Caco-2 (cell line): ENCODE data around the gene ZSCAN5A. TPM values are rescaled to one million over a fixed set of nuclear protein-coding genes. Genes with fewer than 3 reads are reported as not detected.
"Not testable (repeated sequence)": the region's sequence is repeated elsewhere in the genome, so short reads cannot be mapped to it uniquely, and the experiment has no call there.

Experiments used
- BruUV-seq: library from RNA; stranded (reverse); fragments of 400-500 nt; replicated peaks from 2 replicates; lab custom pipeline; 2021; lab: Mats Ljungman, UMichigan
- CTCF ChIA-PET: fragments of 300-600 bp; sonication (Branson Sonifier 250); formaldehyde crosslinking; loops from one replicate; lab custom pipeline; 2022; ENCODE audit warnings: antibody characterized with exemption; lab: Charles Lee
- POLR2A ChIA-PET: fragments of 300-600 bp; sonication (Branson Sonifier 250); formaldehyde crosslinking; loops from one replicate; lab custom pipeline; 2022; ENCODE audit warnings: antibody characterized with exemption; lab: Charles Lee
- DNase-seq, 2 experiments: peaks; one replicate each; pipeline versions ENCODE4 v3.0.0 to v3.0.0-alpha.2; 2020 to 2022
- H3K27me3 ChIP-seq: replicated peaks from 2 replicates; pipeline ENCODE4 v1.6.0; 2011; ENCODE audit warnings: low read length; ENCODE audit not compliant: control insufficient read depth, insufficient read depth
- H3K36me3 ChIP-seq: 2 replicates; pipeline ENCODE4 v1.5.1; 2011; ENCODE audit warnings: low read length; ENCODE audit not compliant: control insufficient read depth, insufficient read depth
- H3K4me1 ChIP-seq: fragments of 250-450 bp; sonication (Bioruptor Pico); 2 replicates; pipeline ENCODE4 v1.5.1; 2020; ENCODE audit warnings: mild to moderate bottlenecking
- H3K4me3 ChIP-seq: 2 replicates; pipeline ENCODE4 v1.5.1; 2011; ENCODE audit warnings: low read depth, mild to moderate bottlenecking, control low read depth, low read length
- H3K9me3 ChIP-seq: fragments of 250-450 bp; sonication (Bioruptor Pico); 2 replicates; pipeline ENCODE4 v1.5.1; 2020; ENCODE audit warnings: mild to moderate bottlenecking, moderate library complexity
- H3K27ac Mint-ChIP-seq: one replicate; pipeline ENCODE4 v1.8.0; 2022; ENCODE audit warnings: mixed read lengths; ENCODE audit not compliant: unreplicated experiment
- H3K27me3 Mint-ChIP-seq: one replicate; pipeline ENCODE4 v1.8.0; 2022; ENCODE audit warnings: mixed read lengths; ENCODE audit not compliant: insufficient read depth, unreplicated experiment
- H3K36me3 Mint-ChIP-seq: one replicate; pipeline ENCODE4 v1.8.0; 2022; ENCODE audit warnings: mild to moderate bottlenecking, mixed read lengths; ENCODE audit not compliant: insufficient read depth, unreplicated experiment
- H3K4me1 Mint-ChIP-seq: one replicate; pipeline ENCODE4 v1.8.0; 2022; ENCODE audit warnings: low read depth, mixed read lengths; ENCODE audit not compliant: unreplicated experiment
- H3K4me3 Mint-ChIP-seq: one replicate; pipeline ENCODE4 v1.8.0; 2022; ENCODE audit warnings: mild to moderate bottlenecking, moderate library complexity, mixed read lengths; ENCODE audit not compliant: unreplicated experiment
- H3K9me3 Mint-ChIP-seq: one replicate; pipeline ENCODE4 v1.8.0; 2022; ENCODE audit warnings: mixed read lengths; ENCODE audit not compliant: unreplicated experiment
- intact Hi-C: fragments of 100-400 bp; cut with micrococcal nuclease; formaldehyde crosslinking; loops from one replicate; pipeline ENCODE4 v1.10.0; 2022; ENCODE audit not compliant: unreplicated experiment
- total RNA-seq: library from RNA; stranded (reverse); gene quantifications from 2 replicates; pipeline ENCODE4 v1.2.3, GENCODE V29; 2022
- TF ChIP-seq, protein P1 (sequence below), 2 experiments: fragments of 200-600 bp in 1 of 2; IDR thresholded peaks; 1 replicate in 1 of 2; 2 replicates in 1 of 2; pipeline versions ENCODE4 v1.5.1 to v1.8.0; 2011 to 2022; ENCODE audit warnings: antibody characterized with exemption in 1 of 2, control low read depth in 1 of 2, inconsistent platforms in 1 of 2, low read depth in 1 of 2, low read length in 1 of 2, mild to moderate bottlenecking in 1 of 2, moderate library complexity in 1 of 2; ENCODE audit not compliant: insufficient read depth in 1 of 2, severe bottlenecking in 1 of 2, unreplicated experiment in 1 of 2

The ZSCAN5A gene
- total RNA-seq, 1 experiment from 2014 or later, result 11.3 TPM

DNA sequence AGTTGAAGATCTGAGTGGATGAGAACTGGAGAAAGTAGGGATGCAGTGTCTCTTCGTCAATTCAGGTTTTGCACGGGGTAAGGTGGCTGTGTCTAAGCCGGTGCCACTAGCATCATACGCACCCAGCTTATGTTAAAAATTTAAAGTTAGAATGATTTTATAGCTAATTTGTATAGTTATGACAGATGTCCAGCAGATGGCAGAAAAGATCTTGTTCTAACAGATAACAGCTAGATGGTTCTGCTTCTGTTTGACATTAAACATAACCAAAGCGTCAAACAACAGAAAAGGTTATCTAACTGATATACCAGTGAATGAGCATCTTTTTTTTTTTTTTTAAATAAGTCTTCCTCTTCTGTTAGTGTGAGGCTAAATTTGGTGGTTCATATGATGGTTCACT lies 60.9 kb downstream of the ZSCAN5A start:
- TF ChIP-seq, protein P1, sequence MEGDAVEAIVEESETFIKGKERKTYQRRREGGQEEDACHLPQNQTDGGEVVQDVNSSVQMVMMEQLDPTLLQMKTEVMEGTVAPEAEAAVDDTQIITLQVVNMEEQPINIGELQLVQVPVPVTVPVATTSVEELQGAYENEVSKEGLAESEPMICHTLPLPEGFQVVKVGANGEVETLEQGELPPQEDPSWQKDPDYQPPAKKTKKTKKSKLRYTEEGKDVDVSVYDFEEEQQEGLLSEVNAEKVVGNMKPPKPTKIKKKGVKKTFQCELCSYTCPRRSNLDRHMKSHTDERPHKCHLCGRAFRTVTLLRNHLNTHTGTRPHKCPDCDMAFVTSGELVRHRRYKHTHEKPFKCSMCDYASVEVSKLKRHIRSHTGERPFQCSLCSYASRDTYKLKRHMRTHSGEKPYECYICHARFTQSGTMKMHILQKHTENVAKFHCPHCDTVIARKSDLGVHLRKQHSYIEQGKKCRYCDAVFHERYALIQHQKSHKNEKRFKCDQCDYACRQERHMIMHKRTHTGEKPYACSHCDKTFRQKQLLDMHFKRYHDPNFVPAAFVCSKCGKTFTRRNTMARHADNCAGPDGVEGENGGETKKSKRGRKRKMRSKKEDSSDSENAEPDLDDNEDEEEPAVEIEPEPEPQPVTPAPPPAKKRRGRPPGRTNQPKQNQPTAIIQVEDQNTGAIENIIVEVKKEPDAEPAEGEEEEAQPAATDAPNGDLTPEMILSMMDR (IDR thresholded peaks at IDR 0.05; ENCODE audit: insufficient read depth in 1 of 2, low read depth in 1 of 2, low read length in 1 of 2, severe bottlenecking in 1 of 2, unreplicated experiment in 1 of 2), result peak; percentile 45 to 64
- H3K36me3 ChIP-seq, result no peaks in the 10 kb centered on the region
- H3K27ac Mint-ChIP-seq, result no peak overlapping the region
- H3K9me3 ChIP-seq, result no peaks in the 10 kb centered on the region
- POLR2A ChIA-PET, result interaction anchor here (0.6 kb wide), 1 partner anchor 80 kb away, joined by 5 read pairs; no protein-coding TSS in a partner anchor
- H3K4me3 ChIP-seq, result no peak overlapping the region
- no peak overlapping the region for H3K4me3 Mint-ChIP-seq
- H3K27me3 Mint-ChIP-seq, result no peaks in the 10 kb centered on the region
- BruUV-seq, result no TSS peak
- no peaks in the 10 kb centered on the region for H3K27me3 ChIP-seq
- DNase-seq, result peak in 1 of 2 experiments; percentile 48
- CTCF ChIA-PET, result interaction anchor here (0.6 to 4.0 kb wide), 17 partner anchors 7 to 187 kb away, joined by 3 to 227 read pairs (median 5); partner anchors contain the start of genes EDDM13, ZNF787 and ZSCAN5A
- no peaks in the 10 kb centered on the region for H3K4me1 Mint-ChIP-seq
- H3K9me3 Mint-ChIP-seq, result peaks cover 11% of the 10 kb centered on the region
- intact Hi-C loops, result loop anchor here (1.0 to 5.0 kb wide), 4 partner anchors 61 to 177 kb away; partner anchors contain the start of gene ZSCAN5A
- no peaks in the 10 kb centered on the region for H3K4me1 ChIP-seq
- peaks cover 6% of the 10 kb centered on the region for H3K36me3 Mint-ChIP-seq

DNA sequence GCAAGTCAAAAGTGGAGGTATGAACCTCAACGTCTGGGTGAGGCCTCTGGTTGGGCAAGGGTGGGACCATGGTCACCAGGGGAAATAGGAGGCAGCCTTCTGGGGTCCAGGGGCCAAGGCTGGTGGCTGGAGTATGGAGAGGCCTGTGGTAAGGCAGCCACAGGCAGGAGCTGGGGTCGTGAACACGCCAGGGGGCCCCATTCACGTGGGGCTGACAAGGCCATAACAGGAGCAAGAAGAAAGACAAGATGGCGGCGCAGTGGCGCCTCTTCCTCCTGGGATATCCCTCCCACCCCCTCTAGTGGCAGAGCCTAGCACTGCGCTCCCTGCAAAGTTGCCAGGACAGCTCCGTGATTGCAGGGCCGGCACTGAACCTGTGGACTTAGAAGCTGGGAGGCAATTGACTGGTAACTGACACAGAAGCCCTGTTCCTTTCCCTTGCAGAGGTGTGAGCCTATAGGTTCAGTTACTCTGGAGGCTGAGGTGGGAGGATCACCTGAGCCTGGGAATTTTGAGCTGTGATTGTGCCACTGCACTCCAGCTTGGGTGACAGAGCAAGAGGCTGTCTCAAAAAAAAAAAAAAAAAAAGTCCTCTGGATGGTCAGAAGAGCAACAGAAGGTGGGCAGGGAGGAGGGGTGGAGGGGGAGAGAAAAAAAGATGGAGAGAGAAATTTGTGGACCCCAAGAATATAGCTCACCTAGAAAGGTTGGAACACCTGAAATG lies 61.8 kb downstream of the ZSCAN5A start:
- TF ChIP-seq, protein P1 (IDR thresholded peaks at IDR 0.05; ENCODE audit: insufficient read depth in 1 of 2, low read depth in 1 of 2, low read length in 1 of 2, severe bottlenecking in 1 of 2, unreplicated experiment in 1 of 2), result peak; percentile 69 to 70
- peak; percentile 74 to 82 for DNase-seq
- Mint-ChIP-seq H3K9me3 (peaks cover 11% of the 10 kb centered on the region), H3K27me3 (no peaks in the 10 kb centered on the region), H3K4me1 (no peaks in the 10 kb centered on the region), H3K36me3 (peaks cover 6% of the 10 kb centered on the region), H3K27ac (no peak overlapping the region), H3K4me3 (no peak overlapping the region)
- POLR2A ChIA-PET, result no interaction called here
- BruUV-seq, result no TSS peak
- Histone ChIP-seq H3K36me3 (no peaks in the 10 kb centered on the region), H3K9me3 (no peaks in the 10 kb centered on the region), H3K27me3 (no peaks in the 10 kb centered on the region), H3K4me3 (no peak overlapping the region), H3K4me1 (no peaks in the 10 kb centered on the region)
- intact Hi-C loops, result loop anchor here (1.0 to 5.0 kb wide), 4 partner anchors 61 to 177 kb away; partner anchors contain the start of gene ZSCAN5A
- CTCF ChIA-PET, result interaction anchor here (0.6 to 4.0 kb wide), 19 partner anchors 8 to 937 kb away, joined by 3 to 227 read pairs (median 5); partner anchors contain the start of genes EDDM13, ZNF787 and ZSCAN5A

DNA sequence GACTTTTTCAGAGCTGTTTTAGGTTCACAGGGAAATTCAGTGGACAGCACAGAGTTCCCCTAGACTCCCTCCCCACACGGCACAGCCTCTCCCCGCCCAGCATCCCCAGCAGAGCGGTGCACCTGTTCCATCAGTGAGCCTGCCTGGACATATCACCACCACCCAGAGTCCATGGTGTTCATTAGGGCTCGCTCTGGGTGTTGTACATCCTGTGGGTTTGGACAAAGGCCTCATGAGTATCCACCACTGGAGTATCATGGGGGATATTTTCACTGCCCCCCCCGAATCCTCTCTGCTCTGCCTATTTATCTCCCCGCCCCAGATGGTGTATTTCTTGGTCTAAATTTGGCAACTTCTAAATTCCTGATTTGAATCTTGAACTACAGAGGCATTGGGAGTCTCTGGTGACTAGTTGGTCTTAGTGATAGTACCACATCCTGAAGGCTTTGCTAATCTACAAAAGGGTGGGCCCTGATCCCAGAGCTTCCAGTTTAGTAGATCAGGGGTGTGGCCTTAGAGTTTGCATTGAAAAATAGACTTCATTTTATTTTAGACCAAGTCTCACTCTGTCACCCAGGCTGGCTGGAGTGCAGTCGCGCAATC lies 65.8 kb downstream of the ZSCAN5A start:
- H3K36me3 Mint-ChIP-seq, intact Hi-C loops, H3K27me3 Mint-ChIP-seq, H3K4me1 Mint-ChIP-seq, H3K4me3 Mint-ChIP-seq, DNase-seq, BruUV-seq, H3K9me3 ChIP-seq, H3K4me3 ChIP-seq, H3K4me1 ChIP-seq, POLR2A ChIA-PET, H3K27ac Mint-ChIP-seq, H3K36me3 ChIP-seq, H3K27me3 ChIP-seq, CTCF ChIA-PET: not testable (repeated sequence)
- peaks cover 11% of the 10 kb centered on the region for H3K9me3 Mint-ChIP-seq

DNA sequence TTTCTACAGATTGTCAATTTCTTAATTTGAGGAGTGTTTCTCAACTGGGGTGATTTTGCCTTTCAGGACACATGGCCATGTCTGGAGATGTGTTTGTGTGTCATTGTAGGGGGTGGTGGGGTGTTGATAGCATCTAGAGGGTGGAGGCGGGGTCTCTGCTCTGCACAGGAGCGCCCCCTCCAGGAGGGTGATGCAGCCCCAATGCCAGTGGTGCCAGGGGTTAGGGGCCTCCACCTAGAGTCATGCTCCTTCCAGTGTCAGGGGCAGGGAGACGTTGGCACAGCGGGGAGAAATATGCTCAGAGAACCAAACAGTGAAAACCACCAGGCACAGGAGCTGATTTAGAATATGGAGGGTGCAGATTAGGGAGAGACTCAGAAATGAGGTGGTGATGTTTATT lies 68.9 kb downstream of the ZSCAN5A start:
- not testable (repeated sequence) for H3K27ac Mint-ChIP-seq, H3K9me3 Mint-ChIP-seq, H3K4me1 Mint-ChIP-seq

More for the DNA sequence above, 68.9 kb downstream of the ZSCAN5A start:
- CTCF ChIA-PET, H3K4me1 ChIP-seq, H3K9me3 ChIP-seq, H3K27me3 Mint-ChIP-seq, H3K36me3 ChIP-seq, H3K4me3 Mint-ChIP-seq, H3K27me3 ChIP-seq, H3K36me3 Mint-ChIP-seq, POLR2A ChIA-PET, BruUV-seq, H3K4me3 ChIP-seq, intact Hi-C loops, DNase-seq: not testable (repeated sequence)
